Stimulated activated naive CD8-positive, alpha-beta T cell treated with anti-CD3 and anti-CD28 coated beads, Interleukin-15, Interleukin-2, amounts not matched to agents 100 ng/mL and 50 ng/mL, for 24 hours (primary cell): ENCODE measurements around the gene MYMX.
"Not testable (repeated sequence)": the region's sequence is repeated elsewhere in the genome, so short reads cannot be mapped to it uniquely, and the experiment has no call there.

Experiments
- H3K27ac Mint-ChIP-seq: one replicate; pipeline ENCODE4 v1.8.0; 2021; ENCODE audit warnings: mild to moderate bottlenecking, mixed read lengths
- H3K27me3 Mint-ChIP-seq: one replicate; pipeline ENCODE4 v1.8.0; 2021; ENCODE audit warnings: mixed read lengths
- H3K36me3 Mint-ChIP-seq: one replicate; pipeline ENCODE4 v1.8.0; 2021; ENCODE audit warnings: low read depth, mixed read lengths
- H3K4me1 Mint-ChIP-seq: one replicate; pipeline ENCODE4 v1.8.0; 2021; ENCODE audit warnings: low read depth, mixed read lengths
- H3K4me3 Mint-ChIP-seq: one replicate; pipeline ENCODE4 v1.8.0; 2021; ENCODE audit warnings: mild to moderate bottlenecking, mixed read lengths
- H3K9me3 Mint-ChIP-seq: one replicate; pipeline ENCODE4 v1.8.0; 2021; ENCODE audit warnings: mixed read lengths

Gene MYMX

DNA sequence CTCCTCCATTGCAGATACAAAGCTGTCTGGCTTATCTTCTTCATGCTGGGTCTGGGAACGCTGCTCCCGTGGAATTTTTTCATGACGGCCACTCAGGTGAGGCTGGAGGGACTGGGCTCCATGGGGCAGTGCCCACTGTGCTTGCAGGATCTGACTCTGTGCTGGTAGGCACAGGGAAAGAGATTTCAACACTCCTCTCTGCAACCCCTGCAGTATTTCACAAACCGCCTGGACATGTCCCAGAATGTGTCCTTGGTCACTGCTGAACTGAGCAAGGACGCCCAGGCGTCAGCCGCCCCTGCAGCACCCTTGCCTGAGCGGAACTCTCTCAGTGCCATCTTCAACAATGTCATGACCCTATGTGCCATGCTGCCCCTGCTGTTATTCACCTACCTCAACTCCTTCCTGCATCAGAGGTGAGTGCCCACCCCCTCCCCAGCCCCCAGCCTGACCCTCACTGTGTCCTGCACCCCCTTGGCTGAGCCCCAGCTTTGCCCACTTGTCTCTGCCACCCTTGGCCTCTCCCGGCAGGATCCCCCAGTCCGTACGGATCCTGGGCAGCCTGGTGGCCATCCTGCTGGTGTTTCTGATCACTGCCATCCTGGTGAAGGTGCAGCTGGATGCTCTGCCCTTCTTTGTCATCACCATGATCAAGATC, 12.8 kb downstream of the MYMX start:
- Mint-ChIP-seq H3K4me1 (peaks cover 10% of the 10 kb centered on the region), H3K36me3 (peaks cover 53% of the 10 kb centered on the region), H3K4me3 (no peak overlapping the region), H3K9me3 (no peaks in the 10 kb centered on the region), H3K27me3 (no peaks in the 10 kb centered on the region), H3K27ac (no peak overlapping the region)

DNA sequence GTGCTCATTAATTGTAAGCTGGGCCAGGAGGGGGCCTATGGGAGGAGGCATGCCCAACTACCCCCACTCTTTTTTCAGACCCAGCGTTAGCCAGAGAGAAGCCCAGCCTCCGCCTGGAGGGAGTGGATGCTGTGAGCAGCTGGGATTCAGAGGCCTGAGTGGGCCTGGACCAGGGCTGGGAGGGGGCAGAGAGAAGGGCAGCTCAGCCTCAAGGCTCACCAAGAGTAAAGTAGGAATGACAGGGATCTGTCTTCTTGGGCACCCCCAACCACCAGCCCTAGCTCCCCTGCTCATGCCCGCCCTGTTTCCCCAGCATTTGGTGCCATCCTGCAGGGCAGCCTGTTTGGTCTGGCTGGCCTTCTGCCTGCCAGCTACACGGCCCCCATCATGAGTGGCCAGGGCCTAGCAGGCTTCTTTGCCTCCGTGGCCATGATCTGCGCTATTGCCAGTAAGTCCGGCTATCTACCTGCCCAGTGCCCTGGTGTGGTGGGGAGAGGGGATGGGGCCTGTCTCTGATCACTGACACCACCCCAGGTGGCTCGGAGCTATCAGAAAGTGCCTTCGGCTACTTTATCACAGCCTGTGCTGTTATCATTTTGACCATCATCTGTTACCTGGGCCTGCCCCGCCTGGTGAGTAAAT, 13.4 kb downstream of the MYMX start:
- no peaks in the 10 kb centered on the region for H3K9me3 Mint-ChIP-seq
- no peaks in the 10 kb centered on the region for H3K27me3 Mint-ChIP-seq
- H3K27ac Mint-ChIP-seq, result no peak overlapping the region
- H3K4me1 Mint-ChIP-seq, result peaks cover 4% of the 10 kb centered on the region
- no peak overlapping the region for H3K4me3 Mint-ChIP-seq
- peaks cover 54% of the 10 kb centered on the region for H3K36me3 Mint-ChIP-seq

DNA sequence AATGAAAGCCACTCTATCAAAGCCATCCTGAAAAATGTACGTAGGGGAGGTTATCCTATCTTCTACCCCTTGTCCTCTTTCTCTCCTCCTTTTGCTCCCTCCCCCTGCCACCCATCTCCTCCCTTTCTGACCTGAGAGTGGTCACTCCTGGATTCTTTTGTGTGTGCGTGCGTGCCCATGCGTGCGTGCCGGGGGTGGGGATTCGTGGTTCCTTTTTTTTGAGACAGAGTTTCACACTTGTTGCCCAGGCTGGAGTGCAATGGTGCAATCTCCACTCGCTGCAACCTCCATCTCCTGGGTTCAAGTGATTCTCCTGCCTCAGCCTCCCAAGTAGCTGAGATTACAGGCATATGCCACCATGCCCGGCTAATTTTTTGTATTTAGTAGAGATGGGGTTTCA, 14.7 kb downstream of the MYMX start:
- peaks cover 55% of the 10 kb centered on the region for H3K36me3 Mint-ChIP-seq
- not testable (repeated sequence) for H3K4me1 Mint-ChIP-seq, H3K27ac Mint-ChIP-seq, H3K9me3 Mint-ChIP-seq, H3K4me3 Mint-ChIP-seq, H3K27me3 Mint-ChIP-seq

DNA sequence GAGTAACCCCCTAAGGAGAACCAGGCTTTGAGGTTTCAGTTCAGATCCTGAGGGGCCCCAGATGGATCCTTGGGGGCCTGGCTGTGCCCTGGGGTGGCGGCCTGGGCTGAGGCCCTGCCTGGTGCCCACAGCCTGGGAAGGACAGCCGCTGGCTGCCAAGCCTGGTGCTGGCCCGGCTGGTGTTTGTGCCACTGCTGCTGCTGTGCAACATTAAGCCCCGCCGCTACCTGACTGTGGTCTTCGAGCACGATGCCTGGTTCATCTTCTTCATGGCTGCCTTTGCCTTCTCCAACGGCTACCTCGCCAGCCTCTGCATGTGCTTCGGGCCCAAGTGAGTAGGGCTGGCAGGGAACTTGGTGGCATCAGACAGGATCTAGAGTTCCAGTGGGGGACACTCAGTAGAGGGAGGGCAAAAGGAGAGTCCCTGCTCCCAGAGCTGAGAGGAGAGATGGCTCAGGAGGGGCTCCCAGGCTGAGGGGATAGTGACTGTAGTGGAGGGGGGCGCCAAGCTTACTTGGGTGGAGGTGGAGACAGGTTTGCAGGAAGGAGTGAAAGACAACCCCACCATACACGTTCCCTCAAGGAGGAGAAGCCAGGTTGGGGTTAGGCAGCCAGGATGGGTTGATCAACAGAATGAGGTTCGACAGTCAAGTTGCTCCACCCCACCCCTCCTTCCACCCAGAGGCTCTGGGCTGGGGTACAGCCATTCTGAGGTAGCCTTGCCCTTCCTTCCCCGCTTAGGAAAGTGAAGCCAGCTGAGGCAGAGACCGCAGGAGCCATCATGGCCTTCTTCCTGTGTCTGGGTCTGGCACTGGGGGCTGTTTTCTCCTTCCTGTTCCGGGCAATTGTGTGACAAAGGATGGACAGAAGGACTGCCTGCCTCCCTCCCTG, 16.2 kb downstream of the MYMX start:
- Mint-ChIP-seq H3K9me3 (no peaks in the 10 kb centered on the region), H3K4me3 (no peak overlapping the region), H3K27ac (peak overlapping the region; percentile 14), H3K4me1 (peaks cover 18% of the 10 kb centered on the region), H3K27me3 (no peaks in the 10 kb centered on the region), H3K36me3 (peaks cover 50% of the 10 kb centered on the region)

DNA sequence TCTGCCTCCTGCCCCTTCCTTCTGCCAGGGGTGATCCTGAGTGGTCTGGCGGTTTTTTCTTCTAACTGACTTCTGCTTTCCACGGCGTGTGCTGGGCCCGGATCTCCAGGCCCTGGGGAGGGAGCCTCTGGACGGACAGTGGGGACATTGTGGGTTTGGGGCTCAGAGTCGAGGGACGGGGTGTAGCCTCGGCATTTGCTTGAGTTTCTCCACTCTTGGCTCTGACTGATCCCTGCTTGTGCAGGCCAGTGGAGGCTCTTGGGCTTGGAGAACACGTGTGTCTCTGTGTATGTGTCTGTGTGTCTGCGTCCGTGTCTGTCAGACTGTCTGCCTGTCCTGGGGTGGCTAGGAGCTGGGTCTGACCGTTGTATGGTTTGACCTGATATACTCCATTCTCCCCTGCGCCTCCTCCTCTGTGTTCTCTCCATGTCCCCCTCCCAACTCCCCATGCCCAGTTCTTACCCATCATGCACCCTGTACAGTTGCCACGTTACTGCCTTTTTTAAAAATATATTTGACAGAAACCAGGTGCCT, 16.9 kb downstream of the MYMX start:
- Mint-ChIP-seq H3K9me3 (no peaks in the 10 kb centered on the region), H3K36me3 (peaks cover 46% of the 10 kb centered on the region), H3K27me3 (no peaks in the 10 kb centered on the region), H3K4me3 (no peak overlapping the region), H3K4me1 (peaks cover 25% of the 10 kb centered on the region), H3K27ac (peak overlapping the region; percentile 28)

DNA sequence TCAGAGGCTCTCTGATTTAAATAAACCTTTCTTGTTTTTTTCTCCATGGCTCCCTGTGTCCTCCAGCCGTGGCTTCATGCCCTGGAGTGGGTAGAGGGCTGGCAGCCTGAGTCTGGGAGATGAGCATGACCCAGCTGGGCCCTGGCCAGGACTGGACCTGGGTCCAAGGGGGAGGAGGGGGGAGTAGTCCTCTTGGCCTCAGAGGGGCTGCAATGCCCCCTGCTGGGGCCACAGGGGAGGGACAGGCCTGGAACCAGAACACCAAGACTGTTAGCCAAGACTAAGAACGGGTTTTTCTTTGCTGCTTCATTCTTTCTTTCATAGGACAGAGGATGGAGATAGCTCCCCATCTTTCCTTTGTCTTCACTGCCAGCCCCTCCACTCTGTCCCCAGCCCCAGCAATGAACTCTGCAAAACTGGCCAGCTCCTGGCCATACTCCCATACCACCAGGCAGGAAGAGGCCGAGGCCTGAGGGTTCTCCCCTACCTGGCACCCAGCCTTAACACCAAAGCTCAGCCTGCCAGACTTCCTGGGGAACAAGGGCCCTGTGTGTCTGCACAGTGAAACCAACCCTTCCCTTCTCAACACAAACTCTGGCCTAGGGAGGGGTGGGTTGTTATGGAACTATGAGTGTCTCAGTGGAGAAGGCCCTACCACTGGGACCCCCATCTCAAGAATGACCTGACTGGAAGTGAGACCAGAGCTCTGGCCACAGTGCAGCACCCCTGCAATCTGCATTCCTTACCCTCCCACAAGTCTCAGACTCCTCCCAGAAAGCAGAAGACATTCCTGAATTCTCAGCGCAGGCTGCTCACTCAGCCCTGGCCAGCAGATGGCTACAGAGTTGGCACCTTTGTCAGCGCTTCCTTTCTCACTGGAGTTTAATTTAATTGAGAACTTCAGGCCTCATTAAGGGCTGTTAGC, 17.6 kb downstream of the MYMX start:
- Mint-ChIP-seq H3K9me3 (no peaks in the 10 kb centered on the region), H3K27ac (no peak overlapping the region), H3K4me1 (peaks cover 32% of the 10 kb centered on the region), H3K27me3 (no peaks in the 10 kb centered on the region), H3K36me3 (peaks cover 39% of the 10 kb centered on the region), H3K4me3 (no peak overlapping the region)

DNA sequence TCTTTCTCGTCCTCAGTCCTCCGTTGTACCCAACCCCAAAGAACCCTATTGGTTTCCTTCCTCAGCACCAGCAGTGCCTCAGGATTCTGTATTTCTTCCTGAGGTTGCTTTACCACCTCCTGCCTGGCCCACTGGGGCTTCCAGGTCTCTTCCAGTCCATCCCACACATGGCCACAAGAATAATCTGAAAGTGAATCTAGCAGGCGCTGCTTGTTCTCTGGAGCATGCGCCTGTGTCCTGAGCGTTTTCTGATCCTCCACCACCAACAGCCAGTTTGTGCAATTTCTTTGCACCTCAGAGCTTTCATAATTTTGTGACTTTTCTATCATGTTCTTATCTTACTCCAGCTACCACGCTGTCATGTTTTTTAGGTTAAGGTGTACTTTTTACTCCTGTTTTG, 18.5 kb downstream of the MYMX start:
- no peaks in the 10 kb centered on the region for H3K9me3 Mint-ChIP-seq
- no peaks in the 10 kb centered on the region for H3K27me3 Mint-ChIP-seq
- H3K4me3 Mint-ChIP-seq, result no peak overlapping the region
- no peak overlapping the region for H3K27ac Mint-ChIP-seq
- peaks cover 32% of the 10 kb centered on the region for H3K4me1 Mint-ChIP-seq
- H3K36me3 Mint-ChIP-seq, result peaks cover 32% of the 10 kb centered on the region

DNA sequence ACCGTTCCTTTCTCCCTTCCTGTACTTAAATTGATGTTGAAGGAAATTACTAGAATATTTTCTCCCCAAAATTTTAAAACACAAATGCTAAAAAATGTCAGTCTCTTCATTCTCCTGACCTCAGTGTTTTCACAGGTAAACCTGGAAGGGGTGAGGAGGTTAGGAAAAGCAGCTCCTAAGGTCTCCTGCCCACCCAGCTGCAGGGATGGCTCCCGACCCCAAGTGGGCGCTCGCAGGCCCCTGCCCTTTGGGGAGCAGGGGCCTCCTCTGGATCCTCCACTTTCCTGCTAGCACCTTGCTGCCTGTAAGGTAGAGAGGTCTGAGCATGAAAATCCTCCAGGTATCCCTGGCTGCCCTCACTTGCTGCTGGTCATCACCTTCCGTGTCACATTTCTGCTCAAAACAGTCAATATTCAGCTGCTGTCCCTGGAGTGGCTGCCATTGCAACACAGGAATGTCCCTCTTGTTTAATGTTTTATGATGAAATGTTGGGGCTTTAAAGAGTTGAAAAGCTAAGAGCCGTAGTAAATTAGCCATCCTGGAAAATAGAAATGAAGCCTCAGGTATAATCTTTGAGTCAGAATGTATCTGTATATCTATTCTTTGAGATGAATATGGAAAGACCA, 19.3 kb downstream of the MYMX start:
- Mint-ChIP-seq H3K9me3 (no peaks in the 10 kb centered on the region), H3K4me3 (no peak overlapping the region), H3K36me3 (peaks cover 28% of the 10 kb centered on the region), H3K27ac (no peak overlapping the region), H3K4me1 (peaks cover 32% of the 10 kb centered on the region), H3K27me3 (no peaks in the 10 kb centered on the region)

DNA sequence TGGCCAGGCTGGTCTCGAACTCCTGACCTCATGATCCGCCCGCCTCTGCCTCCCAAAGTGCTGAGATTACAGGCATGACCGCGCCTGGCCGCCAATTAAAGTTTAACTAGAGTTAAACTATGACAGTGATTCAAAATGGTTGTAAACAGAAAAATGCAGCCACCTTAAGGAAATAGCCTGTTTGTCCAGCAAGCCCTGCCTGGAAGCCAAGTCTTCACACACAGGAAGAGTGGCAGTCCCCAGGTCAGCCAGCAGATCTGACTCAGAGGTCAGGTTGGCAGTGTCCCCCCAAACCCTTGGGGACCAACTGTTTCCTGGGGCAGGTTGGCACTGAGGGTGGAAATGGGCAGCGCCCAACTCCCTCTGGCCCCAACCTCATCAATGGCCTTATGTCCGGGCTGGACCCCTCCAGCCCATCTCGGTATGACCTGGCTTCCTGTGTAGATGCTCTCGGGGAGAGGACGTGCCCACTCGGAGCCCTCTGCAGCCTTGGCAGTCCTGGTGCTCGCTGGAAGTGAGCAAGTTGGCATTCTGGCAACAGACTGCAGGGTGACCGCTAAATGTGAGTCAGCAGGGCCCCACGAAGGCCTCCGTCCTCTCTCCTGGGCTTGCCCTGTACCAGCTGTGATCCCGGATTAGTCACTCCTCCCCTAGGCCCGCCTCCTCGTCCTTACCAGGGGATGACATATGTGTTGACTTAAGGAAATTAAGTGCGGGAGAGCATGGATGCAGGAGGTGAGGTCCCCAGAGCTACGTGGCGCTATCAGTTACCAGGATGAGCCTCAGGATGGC, 20.5 kb downstream of the MYMX start:
- Mint-ChIP-seq H3K36me3 (peaks cover 21% of the 10 kb centered on the region), H3K4me1 (peaks cover 32% of the 10 kb centered on the region), H3K4me3 (peak overlapping the region; percentile 82), H3K27ac (peak overlapping the region; percentile 72), H3K9me3 (no peaks in the 10 kb centered on the region), H3K27me3 (no peaks in the 10 kb centered on the region)

DNA sequence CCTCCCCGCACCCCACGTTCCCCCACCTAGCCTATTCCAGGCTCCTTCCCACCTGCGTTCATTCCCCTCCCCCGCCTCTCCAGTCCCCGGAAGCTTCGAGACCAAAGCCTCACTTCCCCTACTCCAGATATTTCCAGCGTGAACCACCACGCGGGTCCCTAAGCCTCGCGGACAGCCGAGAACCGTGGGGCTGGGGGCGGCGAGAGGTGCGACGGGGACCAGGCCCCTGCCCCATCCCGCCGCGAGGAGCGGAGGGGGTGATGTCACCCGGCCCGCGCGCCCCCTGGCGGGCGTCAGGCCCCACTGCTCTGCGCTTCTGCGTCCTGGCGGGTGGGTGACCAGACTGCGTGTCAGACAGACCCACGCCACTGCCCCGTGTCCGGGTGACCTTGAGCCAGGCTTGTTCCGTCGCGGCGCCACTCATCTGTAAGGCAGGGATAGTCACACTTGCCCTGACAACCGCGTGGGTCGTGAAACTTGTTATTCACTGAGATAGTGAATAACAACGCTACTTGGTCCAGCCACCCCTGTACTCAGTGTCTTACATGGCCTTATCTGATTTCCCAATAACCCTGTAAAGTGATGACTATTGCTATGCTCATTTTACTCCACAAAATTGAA, 21.2 kb downstream of the MYMX start:
- no peaks in the 10 kb centered on the region for H3K27me3 Mint-ChIP-seq
- peak overlapping the region; percentile 82 for H3K4me3 Mint-ChIP-seq
- H3K36me3 Mint-ChIP-seq, result peaks cover 17% of the 10 kb centered on the region
- H3K4me1 Mint-ChIP-seq, result peaks cover 32% of the 10 kb centered on the region
- H3K27ac Mint-ChIP-seq, result peak overlapping the region; percentile 72
- H3K9me3 Mint-ChIP-seq, result no peaks in the 10 kb centered on the region

DNA sequence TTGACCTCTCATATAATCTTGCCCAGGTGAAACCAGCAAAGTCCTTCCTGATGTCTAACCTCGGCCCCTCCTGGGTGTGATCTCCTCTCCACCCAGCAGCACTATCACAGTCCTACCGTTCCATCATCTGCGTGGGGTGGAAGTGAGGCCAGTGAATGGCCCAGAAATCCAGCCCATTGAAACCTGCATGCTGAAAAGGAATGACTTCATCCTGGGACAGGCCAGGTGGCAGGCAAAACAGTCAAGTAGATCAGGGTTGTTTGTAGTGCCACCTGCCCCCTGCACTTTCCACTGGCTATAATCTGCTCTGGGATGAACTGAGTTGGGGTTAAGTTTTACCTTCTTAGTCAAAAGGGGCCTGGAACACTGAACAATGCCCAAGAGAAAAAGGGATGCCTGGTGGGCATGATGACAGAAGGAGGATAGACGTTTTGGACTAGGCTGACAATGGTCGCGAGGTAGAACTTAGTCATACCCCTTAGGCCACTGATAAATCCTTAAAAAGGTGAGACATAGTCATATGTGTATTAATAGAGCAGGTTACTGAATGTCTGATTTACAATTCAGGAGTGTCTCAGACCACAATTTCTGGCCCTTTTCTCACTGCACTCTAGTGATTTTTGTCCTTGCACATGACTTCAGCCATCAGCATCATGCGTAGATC, 22.1 kb downstream of the MYMX start:
- H3K36me3 Mint-ChIP-seq, result peaks cover 15% of the 10 kb centered on the region
- H3K27me3 Mint-ChIP-seq, result no peaks in the 10 kb centered on the region
- H3K27ac Mint-ChIP-seq, result peak overlapping the region; percentile 72
- no peaks in the 10 kb centered on the region for H3K9me3 Mint-ChIP-seq
- peaks cover 32% of the 10 kb centered on the region for H3K4me1 Mint-ChIP-seq
- peak overlapping the region; percentile 82 for H3K4me3 Mint-ChIP-seq

DNA sequence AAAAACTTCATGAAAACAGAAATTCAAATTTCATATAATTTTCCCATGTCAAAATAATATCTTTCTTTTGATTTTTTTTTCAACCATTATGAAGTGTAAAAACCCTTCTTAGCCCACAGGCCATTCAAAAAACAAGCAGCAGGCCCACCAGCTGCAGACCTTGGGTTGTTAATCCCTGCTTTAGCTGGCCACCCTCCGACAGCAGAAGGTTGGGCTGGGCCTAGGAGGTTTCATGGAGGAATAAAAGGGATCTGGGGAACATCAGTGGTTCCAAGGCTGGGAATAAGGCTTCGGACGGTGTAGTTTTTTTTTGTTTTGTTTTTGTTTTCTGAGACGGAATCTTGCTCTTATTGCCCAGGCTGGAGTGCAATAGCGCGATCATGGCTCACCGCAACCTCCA, 26.6 kb downstream of the MYMX start:
- peaks cover 38% of the 10 kb centered on the region for H3K4me1 Mint-ChIP-seq
- H3K27me3 Mint-ChIP-seq, result peaks cover 5% of the 10 kb centered on the region
- H3K36me3 Mint-ChIP-seq, result peaks cover 18% of the 10 kb centered on the region
- no peaks in the 10 kb centered on the region for H3K9me3 Mint-ChIP-seq
- no peak overlapping the region for H3K4me3 Mint-ChIP-seq
- no peak overlapping the region for H3K27ac Mint-ChIP-seq
